ENCODE data around the gene NOG.

NOG gene

GRCh38 chr17:56587298-56587697, 6.2 kb upstream of the NOG start:
- H3K4me1 ChIP-seq (ENCODE audit: insufficient read depth, low read length), result no peaks in the 10 kb centered on the region
- H3K36me3 ChIP-seq (ENCODE audit: insufficient read depth, low read length), result no peaks in the 10 kb centered on the region
- peaks cover 15% of the 10 kb centered on the region for H3K27me3 ChIP-seq (ENCODE audit: insufficient read depth, low read length)
- no peak overlapping the region for H3K4me3 ChIP-seq (ENCODE audit: low read length)
- H2AFZ ChIP-seq (ENCODE audit: low read depth, low read length), result no peak overlapping the region
- no peaks in the 10 kb centered on the region for H3K9me3 ChIP-seq (ENCODE audit: low read length)

GRCh38 chr17:56592487-56593085, 913 bp upstream of the NOG start:
- Histone ChIP-seq H2AFZ (ENCODE audit: low read depth, low read length) (peak overlapping the region; percentile 95), H3K4me3 (ENCODE audit: low read length) (peak overlapping the region; percentile 43), H3K4me1 (ENCODE audit: insufficient read depth, low read length) (peaks cover 17% of the 10 kb centered on the region), H3K9me3 (ENCODE audit: low read length) (no peaks in the 10 kb centered on the region), H3K36me3 (ENCODE audit: insufficient read depth, low read length) (no peaks in the 10 kb centered on the region), H3K27me3 (ENCODE audit: insufficient read depth, low read length) (peaks cover 43% of the 10 kb centered on the region)

GRCh38 chr17:56593086-56593645, 333 bp upstream of the NOG start:
- peak overlapping the region; percentile 95 for H2AFZ ChIP-seq (ENCODE audit: low read depth, low read length)
- H3K4me1 ChIP-seq (ENCODE audit: insufficient read depth, low read length), result peaks cover 21% of the 10 kb centered on the region
- no peaks in the 10 kb centered on the region for H3K9me3 ChIP-seq (ENCODE audit: low read length)
- no peaks in the 10 kb centered on the region for H3K36me3 ChIP-seq (ENCODE audit: insufficient read depth, low read length)
- H3K4me3 ChIP-seq (ENCODE audit: low read length), result peak overlapping the region; percentile 43
- peaks cover 49% of the 10 kb centered on the region for H3K27me3 ChIP-seq (ENCODE audit: insufficient read depth, low read length)

- peak overlapping the region; percentile 37 for H3K4me3 ChIP-seq (ENCODE audit: low read length)
- peaks cover 21% of the 10 kb centered on the region for H3K4me1 ChIP-seq (ENCODE audit: insufficient read depth, low read length)
- H3K36me3 ChIP-seq (ENCODE audit: insufficient read depth, low read length), result no peaks in the 10 kb centered on the region
- peak overlapping the region; percentile 95 for H2AFZ ChIP-seq (ENCODE audit: low read depth, low read length)
- H3K9me3 ChIP-seq (ENCODE audit: low read length), result no peaks in the 10 kb centered on the region
- H3K27me3 ChIP-seq (ENCODE audit: insufficient read depth, low read length), result peaks cover 58% of the 10 kb centered on the region
Measured at GRCh38 chr17:56594320-56595107, 1.0 kb downstream of the NOG start.

GRCh38 chr17:56595108-56595418, 1.6 kb downstream of the NOG start:
- H3K36me3 ChIP-seq (ENCODE audit: insufficient read depth, low read length), result no peaks in the 10 kb centered on the region
- no peak overlapping the region for H3K4me3 ChIP-seq (ENCODE audit: low read length)
- H3K9me3 ChIP-seq (ENCODE audit: low read length), result no peaks in the 10 kb centered on the region
- peaks cover 21% of the 10 kb centered on the region for H3K4me1 ChIP-seq (ENCODE audit: insufficient read depth, low read length)
- no peak overlapping the region for H2AFZ ChIP-seq (ENCODE audit: low read depth, low read length)
- H3K27me3 ChIP-seq (ENCODE audit: insufficient read depth, low read length), result peaks cover 52% of the 10 kb centered on the region

- peaks cover 49% of the 10 kb centered on the region for H3K27me3 ChIP-seq (ENCODE audit: insufficient read depth, low read length)
Measured at GRCh38 chr17:56595831-56596690, 2.6 kb downstream of the NOG start.

GRCh38 chr17:56596691-56597494, 3.4 kb downstream of the NOG start:
- peaks cover 21% of the 10 kb centered on the region for H3K4me1 ChIP-seq (ENCODE audit: insufficient read depth, low read length)
- no peak overlapping the region for H2AFZ ChIP-seq (ENCODE audit: low read depth, low read length)
- no peaks in the 10 kb centered on the region for H3K9me3 ChIP-seq (ENCODE audit: low read length)
- H3K36me3 ChIP-seq (ENCODE audit: insufficient read depth, low read length), result no peaks in the 10 kb centered on the region
- H3K4me3 ChIP-seq (ENCODE audit: low read length), result no peak overlapping the region
- H3K27me3 ChIP-seq (ENCODE audit: insufficient read depth, low read length), result peaks cover 46% of the 10 kb centered on the region

More at GRCh38 chr17:56595831-56596690, 2.6 kb downstream of the NOG start:
- H2AFZ ChIP-seq (ENCODE audit: low read depth, low read length), result no peak overlapping the region
- no peaks in the 10 kb centered on the region for H3K9me3 ChIP-seq (ENCODE audit: low read length)
- H3K4me1 ChIP-seq (ENCODE audit: insufficient read depth, low read length), result peaks cover 21% of the 10 kb centered on the region
- no peak overlapping the region for H3K4me3 ChIP-seq (ENCODE audit: low read length)
- no peaks in the 10 kb centered on the region for H3K36me3 ChIP-seq (ENCODE audit: insufficient read depth, low read length)

GRCh38 chr17:56597495-56597990, 4.0 kb downstream of the NOG start:
- Histone ChIP-seq H2AFZ (ENCODE audit: low read depth, low read length) (no peak overlapping the region), H3K27me3 (ENCODE audit: insufficient read depth, low read length) (peaks cover 46% of the 10 kb centered on the region)

GRCh38 chr17:56598466-56598865, 5.0 kb downstream of the NOG start:
- H3K4me1 ChIP-seq (ENCODE audit: insufficient read depth, low read length), result peaks cover 17% of the 10 kb centered on the region
- peaks cover 46% of the 10 kb centered on the region for H3K27me3 ChIP-seq (ENCODE audit: insufficient read depth, low read length)
- no peaks in the 10 kb centered on the region for H3K36me3 ChIP-seq (ENCODE audit: insufficient read depth, low read length)
- no peak overlapping the region for H3K4me3 ChIP-seq (ENCODE audit: low read length)
- H3K9me3 ChIP-seq (ENCODE audit: low read length), result no peaks in the 10 kb centered on the region
- no peak overlapping the region for H2AFZ ChIP-seq (ENCODE audit: low read depth, low read length)

More at GRCh38 chr17:56597495-56597990, 4.0 kb downstream of the NOG start:
- H3K4me1 ChIP-seq (ENCODE audit: insufficient read depth, low read length), result peaks cover 21% of the 10 kb centered on the region
- no peak overlapping the region for H3K4me3 ChIP-seq (ENCODE audit: low read length)
- no peaks in the 10 kb centered on the region for H3K36me3 ChIP-seq (ENCODE audit: insufficient read depth, low read length)
- H3K9me3 ChIP-seq (ENCODE audit: low read length), result no peaks in the 10 kb centered on the region

- H3K27me3 ChIP-seq (ENCODE audit: insufficient read depth, low read length), result peaks cover 47% of the 10 kb centered on the region
- no peak overlapping the region for H3K4me3 ChIP-seq (ENCODE audit: low read length)
Measured at GRCh38 chr17:56599088-56599487, 5.6 kb downstream of the NOG start.

GRCh38 chr17:56599566-56599965, 6.1 kb downstream of the NOG start:
- H2AFZ ChIP-seq (ENCODE audit: low read depth, low read length), result no peak overlapping the region
- H3K4me1 ChIP-seq (ENCODE audit: insufficient read depth, low read length), result peaks cover 17% of the 10 kb centered on the region
- no peaks in the 10 kb centered on the region for H3K36me3 ChIP-seq (ENCODE audit: insufficient read depth, low read length)
- H3K4me3 ChIP-seq (ENCODE audit: low read length), result no peak overlapping the region
- H3K27me3 ChIP-seq (ENCODE audit: insufficient read depth, low read length), result peaks cover 45% of the 10 kb centered on the region
- H3K9me3 ChIP-seq (ENCODE audit: low read length), result no peaks in the 10 kb centered on the region

More at GRCh38 chr17:56599088-56599487, 5.6 kb downstream of the NOG start:
- no peak overlapping the region for H2AFZ ChIP-seq (ENCODE audit: low read depth, low read length)
- peaks cover 17% of the 10 kb centered on the region for H3K4me1 ChIP-seq (ENCODE audit: insufficient read depth, low read length)
- no peaks in the 10 kb centered on the region for H3K9me3 ChIP-seq (ENCODE audit: low read length)
- H3K36me3 ChIP-seq (ENCODE audit: insufficient read depth, low read length), result no peaks in the 10 kb centered on the region

GRCh38 chr17:56600256-56600655, 6.8 kb downstream of the NOG start:
- Histone ChIP-seq H3K4me3 (ENCODE audit: low read length) (no peak overlapping the region), H3K9me3 (ENCODE audit: low read length) (no peaks in the 10 kb centered on the region), H3K36me3 (ENCODE audit: insufficient read depth, low read length) (no peaks in the 10 kb centered on the region), H3K27me3 (ENCODE audit: insufficient read depth, low read length) (peaks cover 40% of the 10 kb centered on the region), H2AFZ (ENCODE audit: low read depth, low read length) (no peak overlapping the region), H3K4me1 (ENCODE audit: insufficient read depth, low read length) (peaks cover 17% of the 10 kb centered on the region)
